NOMO-1 (cell line): ENCODE data around the gene ZNF593.

Source experiments
- DNase-seq, 2 experiments: peaks; one replicate each; lab custom pipeline; 2025; ENCODE audit not compliant: unreplicated experiment in 2 of 2; lab: John Stamatoyannopoulos, UW

ZNF593 gene

DNA sequence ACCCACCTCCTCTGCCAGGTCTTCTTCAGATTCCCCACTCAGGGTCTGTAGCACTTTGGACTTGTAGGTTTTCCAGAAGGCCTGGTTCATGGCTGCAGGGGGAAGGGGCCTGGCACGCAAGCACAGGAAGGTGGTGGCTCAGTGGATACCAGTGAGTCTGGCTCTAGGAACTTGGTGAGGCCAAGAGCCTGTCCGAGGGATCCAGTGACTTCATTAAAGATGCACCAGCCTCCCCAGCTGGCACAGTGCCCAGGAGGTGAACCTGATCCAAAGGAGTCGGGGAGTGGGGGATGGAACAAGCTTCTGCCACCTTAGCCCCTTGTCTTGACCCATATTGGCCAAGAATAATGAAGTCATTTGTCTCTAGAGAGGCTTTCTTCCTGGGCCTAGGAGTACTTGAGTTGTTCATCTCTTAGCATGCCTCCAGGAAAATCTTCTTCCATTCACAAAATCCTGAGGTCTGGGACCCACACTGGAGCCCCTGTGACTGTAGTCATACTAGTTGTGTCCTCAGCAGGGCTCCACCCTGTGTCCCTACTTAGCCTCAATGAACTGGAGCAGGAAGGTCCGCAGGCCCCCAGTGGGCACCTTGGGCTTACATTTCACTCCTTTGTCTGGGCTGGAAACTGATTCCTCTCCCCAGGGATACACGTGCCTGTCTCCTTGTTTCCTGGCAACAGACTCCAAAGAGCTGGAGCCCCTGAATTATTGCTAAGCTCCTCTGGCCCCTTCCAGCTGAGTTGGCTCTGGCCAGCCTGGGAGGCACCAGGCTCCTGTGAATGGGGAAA lies 1.1 kb upstream of the ZNF593 start, which contains the start of gene C1orf232:
Gene C1orf232, minus strand, starts transcription at position 554 of the 788 bp plus-strand sequence. Its CDS starts 464 bp downstream, at position 90.
- DNase-seq, result no peak

DNA sequence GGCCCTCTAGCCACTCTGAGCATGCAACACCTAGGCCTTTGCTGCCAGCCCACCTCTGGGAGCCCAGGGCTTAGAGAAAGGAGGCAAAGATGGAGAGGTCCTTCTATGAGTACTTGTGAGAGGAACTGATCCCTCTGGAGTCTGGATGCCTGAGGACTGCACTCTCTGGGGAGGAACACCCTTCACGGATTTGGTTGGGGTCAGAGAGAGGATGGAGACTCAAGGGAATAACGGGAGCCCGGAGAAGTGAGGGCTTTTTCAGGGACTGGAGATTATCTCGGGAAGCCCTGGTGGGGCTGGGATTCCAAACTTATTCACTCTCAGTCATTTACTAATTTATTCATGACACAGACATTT lies 532 bp upstream of the ZNF593 start:
- DNase-seq, result no peak

- DNase-seq, result no peak
These were observed 739 bp downstream of the ZNF593 start for GRCh38 chr1:26170472-26170821.

- DNase-seq, result no peak
These were observed 1.7 kb downstream of the ZNF593 start, which contains the start of gene ZNF593OS for GRCh38 chr1:26171084-26172072. TSS of gene ZNF593OS (minus strand) at chr1:26171832. CDS start at chr1:26171661, 171 bp downstream.

- no peak for DNase-seq
These were observed 5.6 kb downstream of the ZNF593 start for GRCh38 chr1:26175346-26175745.

GRCh38 chr1:26177182-26177684 lies 7.5 kb downstream of the ZNF593 start, which contains the start of gene CNKSR1:
TSS of gene CNKSR1 (plus strand) at chr1:26177491. CDS start at chr1:26177548, 57 bp downstream.
- DNase-seq, result no peak

DNA sequence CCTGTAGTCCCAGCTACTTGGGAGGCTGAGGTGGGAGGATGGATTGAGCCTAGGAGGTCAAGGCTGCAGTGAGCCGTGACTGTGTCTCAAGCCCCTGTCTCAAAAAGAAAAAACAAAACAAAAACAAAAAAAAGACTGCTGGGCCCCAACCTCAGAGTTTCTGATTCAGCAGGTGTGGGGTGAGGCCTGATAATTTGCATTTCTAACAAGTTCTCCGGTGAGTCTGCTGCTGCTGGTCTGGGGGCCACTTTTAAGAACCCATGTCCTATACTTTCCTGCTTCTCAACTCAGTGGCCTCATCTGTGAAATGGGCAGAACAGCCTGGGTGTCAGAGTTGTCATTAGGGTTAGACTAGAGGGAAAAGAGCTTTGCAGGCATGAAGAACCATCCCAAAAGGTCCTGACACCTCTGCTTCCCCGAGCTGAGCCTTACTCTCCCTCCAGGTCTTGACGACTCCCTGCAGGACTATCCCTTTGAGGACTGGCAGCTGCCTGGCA lies 10.3 kb downstream of the ZNF593 start:
- DNase-seq, result no peak

- no peak for DNase-seq
These were observed 12.1 kb downstream of the ZNF593 start for GRCh38 chr1:26181586-26182382.

DNA sequence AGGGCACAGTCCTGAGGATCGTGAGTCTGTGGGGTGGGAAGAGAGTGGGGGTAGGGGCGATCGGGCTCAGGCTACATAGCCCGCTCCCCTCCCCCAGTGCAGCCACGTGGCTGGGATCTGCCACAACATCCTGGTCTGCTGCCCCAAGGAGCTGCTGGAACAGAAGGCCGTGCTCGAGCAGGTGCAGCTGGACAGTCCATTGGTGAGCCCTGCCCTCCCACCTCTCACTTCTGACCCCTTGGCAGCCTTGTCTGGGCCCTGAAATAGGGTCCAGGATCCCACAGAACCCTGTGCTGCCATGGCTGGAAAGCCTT lies 12.6 kb downstream of the ZNF593 start:
- no peak for DNase-seq

GRCh38 chr1:26184086-26184485 lies 14.4 kb downstream of the ZNF593 start:
- DNase-seq, result no peak

GRCh38 chr1:26184883-26185282 lies 15.2 kb downstream of the ZNF593 start:
- DNase-seq, result no peak

DNA sequence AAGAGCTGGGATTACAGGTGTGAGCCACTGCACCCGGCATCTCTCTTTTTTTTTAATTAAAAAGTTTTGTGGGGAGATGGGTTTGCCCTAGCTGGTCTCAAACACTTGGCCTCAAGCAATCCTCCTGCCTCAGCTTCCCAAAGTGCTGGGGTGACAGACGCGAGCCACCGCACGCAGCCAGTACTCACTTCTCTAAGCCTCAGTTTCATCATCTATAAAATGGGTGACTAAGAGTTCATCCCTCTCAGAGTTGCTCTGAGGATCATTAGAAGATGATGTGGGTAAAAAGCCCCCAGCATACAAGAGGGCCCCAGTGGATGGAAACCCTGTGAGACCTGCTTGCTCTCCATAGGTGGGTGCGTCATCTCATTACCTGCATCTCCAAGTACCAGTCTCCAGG lies 18.2 kb downstream of the ZNF593 start:
- no peak for DNase-seq

DNA sequence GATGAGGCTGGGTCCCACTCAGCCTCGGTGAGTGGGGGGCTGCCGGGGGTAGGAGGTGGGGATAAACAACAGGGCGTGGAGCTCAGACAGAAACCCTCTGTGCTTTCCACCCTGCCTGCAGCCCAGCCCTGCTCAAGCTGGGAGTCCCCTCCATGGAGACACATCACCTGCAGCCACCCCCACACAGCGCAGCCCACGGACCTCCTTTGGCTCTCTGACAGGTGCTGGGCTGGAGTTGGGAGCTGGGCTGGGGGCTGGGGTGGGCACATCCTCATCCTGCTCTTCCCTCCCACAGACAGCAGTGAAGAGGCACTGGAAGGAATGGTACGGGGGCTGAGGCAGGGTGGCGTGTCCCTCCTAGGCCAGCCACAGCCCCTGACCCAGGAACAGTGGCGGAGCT lies 18.8 kb downstream of the ZNF593 start:
- no peak for DNase-seq

DNA sequence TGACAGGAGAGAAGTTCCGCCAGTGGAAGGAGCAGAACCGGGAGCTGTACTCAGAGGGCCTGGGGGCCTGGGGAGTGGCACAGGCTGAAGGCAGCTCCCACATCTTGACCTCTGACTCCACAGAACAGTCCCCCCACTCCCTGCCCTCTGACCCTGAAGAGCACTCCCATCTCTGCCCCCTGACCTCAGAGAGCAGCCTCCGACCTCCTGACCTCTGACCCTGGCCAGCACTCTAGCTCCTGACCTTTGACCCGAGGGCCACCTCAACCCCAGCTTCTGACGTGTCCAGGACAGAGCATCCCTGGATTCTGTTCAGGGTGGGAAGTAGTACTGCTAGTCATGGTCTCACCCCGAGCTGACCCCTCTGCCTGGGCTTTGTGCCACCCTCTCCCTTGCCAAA lies 19.6 kb downstream of the ZNF593 start:
- DNase-seq, result no peak

DNA sequence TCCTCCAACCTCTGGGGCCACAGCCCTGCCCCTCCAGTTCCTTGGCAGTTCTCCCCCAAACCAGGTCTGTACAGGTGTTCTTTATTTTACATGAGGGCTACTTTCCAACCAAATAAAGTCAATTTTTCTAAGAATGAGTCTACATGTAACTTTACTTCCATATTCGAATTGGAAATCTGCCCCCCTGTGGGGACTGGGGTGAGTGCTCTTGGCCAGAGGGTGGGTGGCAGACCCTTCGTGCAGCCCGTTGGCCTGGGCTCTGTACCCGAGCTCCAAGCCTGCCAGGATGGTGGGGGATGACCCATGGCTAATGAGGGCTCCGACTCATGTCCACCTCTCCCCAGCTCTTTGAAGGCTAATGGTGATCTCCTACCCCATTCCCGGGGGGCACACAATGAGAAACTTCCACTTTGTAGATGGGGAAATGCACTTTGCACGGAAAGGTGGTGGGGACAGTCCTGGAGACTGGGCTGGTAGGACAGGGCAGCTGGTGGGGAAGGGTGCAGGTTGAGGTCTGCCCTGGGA lies 20.1 kb downstream of the ZNF593 start:
- DNase-seq, result no peak

DNA sequence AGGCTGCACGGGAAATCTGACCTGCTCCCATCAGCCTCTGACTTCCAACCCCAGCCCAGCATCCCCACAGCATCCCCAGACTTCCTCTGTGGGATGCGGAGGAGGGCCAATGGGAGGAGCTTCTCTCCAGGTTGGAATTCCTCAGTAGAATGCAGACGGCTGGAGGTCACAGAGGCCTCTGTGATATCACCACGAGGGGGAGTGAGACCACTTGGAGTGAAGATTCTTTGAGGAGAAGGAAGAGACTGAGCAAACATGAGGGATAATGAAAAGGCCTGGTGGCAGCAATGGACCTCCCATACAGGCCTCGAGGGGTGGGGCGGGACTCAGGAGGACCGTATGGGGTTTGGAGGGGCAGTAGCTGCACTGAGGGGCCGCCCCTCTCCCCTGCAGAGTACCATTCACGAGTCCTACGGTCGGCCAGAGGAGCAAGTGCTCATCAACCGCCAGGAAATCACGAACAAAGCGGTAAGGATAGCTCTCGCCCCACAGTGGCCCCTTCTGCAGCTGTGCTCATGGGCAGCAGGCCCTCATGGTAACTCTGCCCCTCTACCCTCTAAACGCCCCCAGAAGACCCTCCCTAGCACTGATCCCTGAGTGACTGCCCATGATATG lies 20.8 kb downstream of the ZNF593 start, which contains the start of gene CATSPER4:
Gene CATSPER4, plus strand, starts transcription at position 230 of the 615 bp plus-strand sequence. Its CDS starts 26 bp downstream, at position 256.
- DNase-seq, result peak in 1 of 2 experiments; percentile 9

GRCh38 chr1:26191739-26192138 lies 22.0 kb downstream of the ZNF593 start:
- no peak for DNase-seq

DNA sequence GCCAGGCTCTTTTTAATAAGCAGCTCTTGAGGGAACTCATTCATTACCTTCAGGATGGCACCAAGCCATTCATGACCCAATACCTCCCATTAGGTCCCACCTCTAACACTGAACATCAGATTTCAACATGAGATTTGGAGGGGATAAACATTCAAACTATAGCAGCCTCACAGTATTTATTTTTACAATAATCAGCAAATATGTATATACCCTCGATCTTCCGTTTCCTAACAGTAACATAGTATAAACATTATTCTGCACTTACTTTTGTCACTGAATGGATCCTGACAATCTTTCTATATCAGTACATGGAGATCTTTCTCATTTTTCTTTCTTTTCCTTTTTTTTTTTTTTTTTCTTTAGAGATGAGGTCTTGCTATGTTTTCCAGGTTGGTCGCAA lies 26.1 kb downstream of the ZNF593 start:
- no peak for DNase-seq

- no peak for DNase-seq
These were observed 27.6 kb downstream of the ZNF593 start for GRCh38 chr1:26197301-26197700.

- DNase-seq, result no peak
These were observed 28.1 kb downstream of the ZNF593 start for GRCh38 chr1:26197813-26198212.
